GM10266 (cell line): Measurements from ENCODE around the gene PAM16.

Experiments
- DNase-seq: peaks from one replicate; pipeline ENCODE4 v3.0.0; 2012; ENCODE audit errors: extremely low spot score
- CTCF ChIP-seq: IDR thresholded peaks from 2 replicates; pipeline ENCODE4 v1.5.1; 2012; ENCODE audit warnings: mild to moderate bottlenecking, low read depth; ENCODE audit not compliant: control insufficient read depth, insufficient read depth; ENCODE audit errors: missing control alignments

PAM16 gene

GRCh38 chr16:4332623-4333307 lies 18.4 kb downstream of the PAM16 start:
- no peak for TF ChIP-seq CTCF
- DNase-seq: no peak

GRCh38 chr16:4332083-4332482 lies 19.0 kb downstream of the PAM16 start:
- no peak for TF ChIP-seq CTCF
- DNase-seq: no peak

- DNase-seq: peak; percentile 93
- peak; percentile 97 for TF ChIP-seq CTCF
These were observed 20.7 kb downstream of the PAM16 start for GRCh38 chr16:4330277-4330874.

- TF ChIP-seq CTCF: no peak
- no peak for DNase-seq
These were observed 22.0 kb downstream of the PAM16 start for GRCh38 chr16:4328782-4329775.

GRCh38 chr16:4328046-4328781 lies 22.9 kb downstream of the PAM16 start:
- peak; percentile 88 for DNase-seq
- TF ChIP-seq CTCF: peak; percentile 63

GRCh38 chr16:4327386-4328045 lies 23.6 kb downstream of the PAM16 start:
- peak; percentile 11 for TF ChIP-seq CTCF
- no peak for DNase-seq
